MCF 10A (cell line): Measurements from ENCODE around the gene KLHL1. TPM values are rescaled to one million over a fixed set of nuclear protein-coding genes. Genes with fewer than 3 reads are reported as not detected.

Experiments used
- BruUV-seq: library from RNA; stranded (reverse); fragments of 400-500 nt; replicated peaks from 2 replicates; lab custom pipeline; 2021; lab: Mats Ljungman, UMichigan
- CTCF ChIA-PET: fragments of 300-600 bp; sonication (Branson Sonifier 250); formaldehyde crosslinking; extraction: SDS; loops from one replicate; lab custom pipeline; 2021; ENCODE audit warnings: antibody characterized with exemption, inconsistent platforms; lab: Yijun Ruan, JAX
- POLR2A ChIA-PET: fragments of 300-600, 350-650 bp; sonication (Branson Sonifier 250); formaldehyde crosslinking; extraction: SDS; loops from one replicate; lab custom pipeline; 2020; ENCODE audit warnings: antibody characterized with exemption, inconsistent platforms; lab: Yijun Ruan, JAX
- DNase-seq: peaks from one replicate; pipeline ENCODE4 v3.0.0-alpha.2; 2018; ENCODE audit not compliant: unreplicated experiment
- H3K27ac Mint-ChIP-seq: one replicate; pipeline ENCODE4 v1.8.0; 2022; ENCODE audit warnings: mild to moderate bottlenecking, low read depth, mixed read lengths; ENCODE audit not compliant: unreplicated experiment
- H3K27me3 Mint-ChIP-seq: one replicate; pipeline ENCODE4 v1.8.0; 2022; ENCODE audit warnings: mixed read lengths; ENCODE audit not compliant: insufficient read depth, unreplicated experiment
- H3K36me3 Mint-ChIP-seq: one replicate; pipeline ENCODE4 v1.8.0; 2022; ENCODE audit warnings: mild to moderate bottlenecking, moderate library complexity, mixed read lengths; ENCODE audit not compliant: insufficient read depth, unreplicated experiment
- H3K4me1 Mint-ChIP-seq: one replicate; pipeline ENCODE4 v1.8.0; 2022; ENCODE audit warnings: mixed read lengths; ENCODE audit not compliant: insufficient read depth, unreplicated experiment
- H3K4me3 Mint-ChIP-seq: one replicate; pipeline ENCODE4 v1.8.0; 2022; ENCODE audit warnings: mild to moderate bottlenecking, moderate library complexity, mixed read lengths; ENCODE audit not compliant: unreplicated experiment
- H3K9me3 Mint-ChIP-seq: one replicate; pipeline ENCODE4 v1.8.0; 2022; ENCODE audit warnings: mixed read lengths; ENCODE audit not compliant: unreplicated experiment
- intact Hi-C: fragments of 100-400 bp; cut with micrococcal nuclease; formaldehyde crosslinking; loops from 2 replicates; pipeline ENCODE4 v1.14.1; 2022
- total RNA-seq: library from RNA; stranded (reverse); gene quantifications from 2 replicates; pipeline ENCODE4 v1.2.3, GENCODE V29; 2022
- TF ChIP-seq, protein P1 (sequence below): fragments of 200-600 bp; IDR thresholded peaks from one replicate; pipeline ENCODE4 v1.8.0; 2022; ENCODE audit warnings: antibody characterized with exemption, mild to moderate bottlenecking; ENCODE audit not compliant: unreplicated experiment

KLHL1 gene
- total RNA-seq, 1 experiment from 2014 or later: not detected

DNA sequence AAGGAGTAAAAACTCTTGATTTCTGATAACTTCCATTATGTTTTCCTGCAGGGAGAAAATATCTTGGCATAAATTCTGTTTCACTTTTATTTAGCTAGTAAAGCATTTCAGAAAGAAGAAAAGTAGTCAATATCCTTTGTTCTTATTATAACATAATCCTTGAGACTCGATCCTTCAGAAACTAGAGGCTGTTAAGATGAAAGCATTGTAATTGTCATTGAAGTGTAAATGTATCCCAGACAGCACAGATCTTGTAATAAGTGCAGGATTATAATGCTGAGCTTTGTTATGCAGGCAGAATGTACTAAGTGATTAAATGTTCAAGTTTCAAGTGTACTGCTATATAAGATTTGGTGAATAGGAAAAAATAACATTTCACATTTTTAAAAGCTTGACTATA, 225.8 kb downstream of the KLHL1 start:
- Mint-ChIP-seq H3K4me3 (no peak overlapping the region), H3K9me3 (no peaks in the 10 kb centered on the region), H3K27me3 (peaks cover 55% of the 10 kb centered on the region), H3K36me3 (no peaks in the 10 kb centered on the region), H3K27ac (no peak overlapping the region), H3K4me1 (no peaks in the 10 kb centered on the region)
- TF ChIP-seq, protein P1, sequence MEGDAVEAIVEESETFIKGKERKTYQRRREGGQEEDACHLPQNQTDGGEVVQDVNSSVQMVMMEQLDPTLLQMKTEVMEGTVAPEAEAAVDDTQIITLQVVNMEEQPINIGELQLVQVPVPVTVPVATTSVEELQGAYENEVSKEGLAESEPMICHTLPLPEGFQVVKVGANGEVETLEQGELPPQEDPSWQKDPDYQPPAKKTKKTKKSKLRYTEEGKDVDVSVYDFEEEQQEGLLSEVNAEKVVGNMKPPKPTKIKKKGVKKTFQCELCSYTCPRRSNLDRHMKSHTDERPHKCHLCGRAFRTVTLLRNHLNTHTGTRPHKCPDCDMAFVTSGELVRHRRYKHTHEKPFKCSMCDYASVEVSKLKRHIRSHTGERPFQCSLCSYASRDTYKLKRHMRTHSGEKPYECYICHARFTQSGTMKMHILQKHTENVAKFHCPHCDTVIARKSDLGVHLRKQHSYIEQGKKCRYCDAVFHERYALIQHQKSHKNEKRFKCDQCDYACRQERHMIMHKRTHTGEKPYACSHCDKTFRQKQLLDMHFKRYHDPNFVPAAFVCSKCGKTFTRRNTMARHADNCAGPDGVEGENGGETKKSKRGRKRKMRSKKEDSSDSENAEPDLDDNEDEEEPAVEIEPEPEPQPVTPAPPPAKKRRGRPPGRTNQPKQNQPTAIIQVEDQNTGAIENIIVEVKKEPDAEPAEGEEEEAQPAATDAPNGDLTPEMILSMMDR: no peak
- intact Hi-C loops: no loop called here
- ChIA-PET POLR2A (no interaction called here), CTCF (no interaction called here)
- no peak for DNase-seq
- no TSS peak for BruUV-seq

DNA sequence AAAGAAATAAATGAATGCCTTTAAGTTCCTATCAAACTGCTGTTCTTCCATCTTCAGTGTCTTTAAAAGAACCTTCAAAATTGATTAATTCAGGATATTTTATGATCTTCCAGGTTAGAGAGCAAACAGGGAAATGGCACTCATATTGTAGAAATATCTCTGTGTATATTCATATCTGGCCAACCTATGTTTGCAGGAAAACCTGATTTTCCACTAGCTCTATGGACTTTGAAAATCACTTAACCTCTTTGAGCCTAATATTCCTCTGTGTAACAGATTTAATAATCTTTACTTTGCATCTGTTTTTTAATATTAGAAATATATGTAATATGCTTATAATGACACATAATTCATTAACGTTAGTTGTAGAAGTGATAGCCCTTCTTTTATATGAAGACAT, 228.3 kb downstream of the KLHL1 start:
- TF ChIP-seq, protein P1: no peak
- Mint-ChIP-seq H3K9me3 (no peaks in the 10 kb centered on the region), H3K4me3 (no peak overlapping the region), H3K4me1 (no peaks in the 10 kb centered on the region), H3K36me3 (no peaks in the 10 kb centered on the region), H3K27ac (no peak overlapping the region), H3K27me3 (peaks cover 55% of the 10 kb centered on the region)
- CTCF ChIA-PET: no interaction called here
- BruUV-seq: no TSS peak
- intact Hi-C loops: no loop called here
- DNase-seq: no peak
- POLR2A ChIA-PET: no interaction called here

DNA sequence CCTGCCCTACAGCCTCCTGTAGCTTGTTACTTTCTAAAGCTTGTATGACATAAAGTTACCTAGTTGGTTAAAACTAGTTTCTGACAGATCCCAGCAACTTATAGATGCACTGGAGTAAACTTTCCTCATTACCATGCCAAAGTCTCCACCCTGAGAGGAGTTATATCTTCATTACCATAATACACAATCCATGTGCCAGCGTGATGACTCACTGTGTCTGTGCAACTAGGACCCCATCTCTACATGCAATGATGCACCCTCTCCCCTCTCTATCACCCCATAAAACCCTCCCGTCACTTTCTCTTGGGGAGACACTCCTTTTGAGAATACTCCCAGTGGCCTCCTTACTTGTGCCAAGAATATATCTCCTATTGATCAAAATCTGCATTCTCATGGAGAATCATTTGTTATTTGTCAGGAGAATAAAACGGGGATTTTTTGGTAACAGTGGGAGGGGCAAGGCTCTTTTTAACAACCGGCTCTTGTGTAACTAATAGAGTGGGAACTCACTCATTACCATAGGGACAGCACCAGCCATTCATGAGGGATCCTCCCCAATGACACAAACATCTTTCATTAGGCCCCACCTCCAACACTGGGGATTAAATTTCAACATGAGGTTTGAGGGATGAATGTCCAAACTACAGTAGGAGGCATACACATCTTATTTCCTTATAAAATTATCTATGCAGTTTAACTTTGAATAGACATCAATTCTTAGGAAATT, 235.8 kb downstream of the KLHL1 start:
- TF ChIP-seq, protein P1: no peak
- peaks cover 50% of the 10 kb centered on the region for H3K27me3 Mint-ChIP-seq
- ChIA-PET CTCF (no interaction called here), POLR2A (no interaction called here)
- DNase-seq: peak; percentile 13
- no peaks in the 10 kb centered on the region for H3K36me3 Mint-ChIP-seq
- intact Hi-C loops: no loop called here
- BruUV-seq: no TSS peak
- H3K27ac Mint-ChIP-seq: no peak overlapping the region
- no peaks in the 10 kb centered on the region for H3K4me1 Mint-ChIP-seq
- H3K4me3 Mint-ChIP-seq: no peak overlapping the region
- no peaks in the 10 kb centered on the region for H3K9me3 Mint-ChIP-seq

DNA sequence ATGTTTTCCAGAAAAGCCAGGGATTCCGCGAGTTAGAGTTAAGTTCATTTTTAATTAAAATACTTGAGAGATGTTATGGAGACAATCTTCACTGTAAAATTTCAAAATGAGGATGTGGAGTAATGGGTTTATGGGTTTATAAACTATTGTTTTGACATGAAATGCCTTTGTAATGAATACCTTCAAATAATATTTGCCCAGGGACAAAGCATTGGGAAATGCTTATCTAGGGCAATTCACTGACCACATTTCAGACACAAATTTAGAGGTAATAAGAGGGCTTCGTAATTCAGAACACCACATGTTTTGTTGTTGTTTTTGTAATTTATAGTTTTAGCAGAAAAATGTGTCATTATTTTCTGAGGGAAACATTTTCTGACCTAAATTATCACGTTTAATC, 241.7 kb downstream of the KLHL1 start:
- intact Hi-C loops: no loop called here
- H3K27ac Mint-ChIP-seq: no peak overlapping the region

More for the DNA sequence above, 241.7 kb downstream of the KLHL1 start:
- H3K4me1 Mint-ChIP-seq: no peaks in the 10 kb centered on the region
- DNase-seq: no peak
- TF ChIP-seq, protein P1: no peak
- CTCF ChIA-PET: no interaction called here
- POLR2A ChIA-PET: interaction anchor here (0.6 kb wide), 1 partner anchor 1843 kb away, joined by 5 read pairs; no protein-coding TSS in a partner anchor
- H3K27me3 Mint-ChIP-seq: peaks cover 60% of the 10 kb centered on the region
- no peak overlapping the region for H3K4me3 Mint-ChIP-seq
- H3K36me3 Mint-ChIP-seq: no peaks in the 10 kb centered on the region
- H3K9me3 Mint-ChIP-seq: no peaks in the 10 kb centered on the region
- no TSS peak for BruUV-seq
